Measurements from ENCODE around the gene ACOXL.

ACOXL gene

GRCh38 chr2:111145103-111145760 lies 412.9 kb downstream of the ACOXL start:
- H3K4me3 ChIP-seq (ENCODE audit: low read depth, low read length) = no peak overlapping the region

- H3K4me3 ChIP-seq (ENCODE audit: low read depth, low read length) = no peak overlapping the region
These were observed 413.6 kb downstream of the ACOXL start for GRCh38 chr2:111145951-111146350.

- no peak overlapping the region for H3K4me3 ChIP-seq (ENCODE audit: low read depth, low read length)
These were observed 416.0 kb downstream of the ACOXL start for GRCh38 chr2:111148225-111148873.

- H3K4me3 ChIP-seq (ENCODE audit: low read depth, low read length) = no peak overlapping the region
These were observed 416.6 kb downstream of the ACOXL start for GRCh38 chr2:111148925-111149324.

- no peak overlapping the region for H3K4me3 ChIP-seq (ENCODE audit: low read depth, low read length)
These were observed 417.6 kb downstream of the ACOXL start for GRCh38 chr2:111149882-111150455.

GRCh38 chr2:111154758-111155157 lies 422.4 kb downstream of the ACOXL start:
- H3K4me3 ChIP-seq (ENCODE audit: low read depth, low read length) = no peak overlapping the region

GRCh38 chr2:111155610-111156009 lies 423.2 kb downstream of the ACOXL start:
- no peak overlapping the region for H3K4me3 ChIP-seq (ENCODE audit: low read depth, low read length)

GRCh38 chr2:111156529-111156928 lies 424.2 kb downstream of the ACOXL start:
- no peak overlapping the region for H3K4me3 ChIP-seq (ENCODE audit: low read depth, low read length)

GRCh38 chr2:111157071-111157661 lies 424.8 kb downstream of the ACOXL start:
- H3K4me3 ChIP-seq (ENCODE audit: low read depth, low read length) = no peak overlapping the region

- no peak overlapping the region for H3K4me3 ChIP-seq (ENCODE audit: low read depth, low read length)
These were observed 425.4 kb downstream of the ACOXL start for GRCh38 chr2:111157798-111158197.

- no peak overlapping the region for H3K4me3 ChIP-seq (ENCODE audit: low read depth, low read length)
These were observed 427.3 kb downstream of the ACOXL start for GRCh38 chr2:111159641-111160040.

GRCh38 chr2:111160758-111161157 lies 428.4 kb downstream of the ACOXL start:
- no peak overlapping the region for H3K4me3 ChIP-seq (ENCODE audit: low read depth, low read length)

GRCh38 chr2:111161971-111162370 lies 429.6 kb downstream of the ACOXL start:
- no peak overlapping the region for H3K4me3 ChIP-seq (ENCODE audit: low read depth, low read length)

GRCh38 chr2:111162718-111163331 lies 430.5 kb downstream of the ACOXL start:
- H3K4me3 ChIP-seq (ENCODE audit: low read depth, low read length) = no peak overlapping the region

- no peak overlapping the region for H3K4me3 ChIP-seq (ENCODE audit: low read depth, low read length)
These were observed 431.7 kb downstream of the ACOXL start for GRCh38 chr2:111164078-111164477.

GRCh38 chr2:111165084-111165483 lies 432.7 kb downstream of the ACOXL start:
- H3K4me3 ChIP-seq (ENCODE audit: low read depth, low read length) = no peak overlapping the region

- no peak overlapping the region for H3K4me3 ChIP-seq (ENCODE audit: low read depth, low read length)
These were observed 433.7 kb downstream of the ACOXL start for GRCh38 chr2:111166115-111166514.

GRCh38 chr2:111167076-111167862 lies 434.9 kb downstream of the ACOXL start:
- no peak overlapping the region for H3K4me3 ChIP-seq (ENCODE audit: low read depth, low read length)

GRCh38 chr2:111167863-111168162 lies 435.4 kb downstream of the ACOXL start:
- H3K4me3 ChIP-seq (ENCODE audit: low read depth, low read length) = no peak overlapping the region
